T-cell (primary cell): ENCODE measurements around the gene NCF2. TPM values are rescaled to one million over a fixed set of nuclear protein-coding genes. Genes with fewer than 3 reads are reported as not detected.

Experiments
- ATAC-seq, 4 experiments: fragments of 200-7000 bp in 3 of 4; fragments of 150-1000 bp in 1 of 4; cut with Tn5 transposase; replicated peaks in 1 of 4; 1 replicate in 3 of 4; 2 replicates in 1 of 4; pipeline ENCODE4 v1.10.0; 2021; ENCODE audit warnings: moderate library complexity in 3 of 4, mild to moderate bottlenecking in 2 of 4, moderate number of reproducible peaks in 1 of 4
- CTCF ChIA-PET, 2 donors: fragments of 300-600 bp; sonication (Branson Sonifier 250); formaldehyde crosslinking; loops; one replicate each; lab custom pipeline; 2022; ENCODE audit warnings: antibody characterized with exemption in 2 of 2; lab: Charles Lee
- POLR2A ChIA-PET, 2 donors: fragments of 300-600 bp; sonication (Branson Sonifier 250); formaldehyde crosslinking; loops; one replicate each; lab custom pipeline; 2022; ENCODE audit warnings: antibody characterized with exemption in 2 of 2; lab: Charles Lee
- DNase-seq, 35 experiments: peaks; one replicate each; pipeline versions ENCODE4 v3.0.0 to v3.0.0-alpha.2; 2013 to 2023
- H3K27ac ChIP-seq: one replicate; pipeline ENCODE4 v1.5.1; 2013; ENCODE audit warnings: low read length
- H3K27me3 ChIP-seq, 2 experiments: replicated peaks in 1 of 2; 1 replicate in 1 of 2; 2 replicates in 1 of 2; pipeline versions ENCODE4 v1.6.1 to v1.7.0; 2013; ENCODE audit warnings: low read length in 1 of 2, mixed read lengths in 1 of 2; ENCODE audit not compliant: control insufficient read depth in 2 of 2, insufficient read depth in 2 of 2; ENCODE audit errors: extremely low read depth in 1 of 2
- H3K36me3 ChIP-seq, 2 donors: 1 replicate in 1 of 2; 2 replicates in 1 of 2; pipeline versions ENCODE4 v1.6.1 to v1.7.0; 2013; ENCODE audit warnings: low read length in 1 of 2; ENCODE audit not compliant: control insufficient read depth in 2 of 2, insufficient read depth in 1 of 2; ENCODE audit errors: extremely low read depth in 1 of 2
- H3K4me1 ChIP-seq, 2 experiments: 1 replicate in 1 of 2; 2 replicates in 1 of 2; pipeline versions ENCODE4 v1.6.1 to v1.7.0; 2013; ENCODE audit warnings: low read length in 2 of 2, mixed read lengths in 1 of 2; ENCODE audit not compliant: insufficient read depth in 2 of 2, control insufficient read depth in 1 of 2; ENCODE audit errors: extremely low read depth in 1 of 2
- H3K4me3 ChIP-seq, 2 donors: 1 replicate in 1 of 2; 2 replicates in 1 of 2; pipeline versions ENCODE4 v1.5.1 to v1.7.0; 2013; ENCODE audit warnings: mild to moderate bottlenecking in 2 of 2, low read length in 1 of 2, moderate library complexity in 1 of 2; ENCODE audit not compliant: control insufficient read depth in 1 of 2; ENCODE audit errors: extremely low read depth in 1 of 2
- H3K9me3 ChIP-seq: 2 replicates; pipeline ENCODE4 v1.7.0; 2013
- H3K27ac Mint-ChIP-seq, 2 donors: one replicate each; pipeline ENCODE4 v1.8.0; 2020 to 2021; ENCODE audit warnings: mild to moderate bottlenecking in 2 of 2, mixed read lengths in 2 of 2
- H3K27me3 Mint-ChIP-seq, 2 donors: one replicate each; pipeline ENCODE4 v1.8.0; 2021 to 2022; ENCODE audit warnings: mixed read lengths in 2 of 2
- H3K36me3 Mint-ChIP-seq: one replicate; pipeline ENCODE4 v1.8.0; 2021; ENCODE audit warnings: mixed read lengths
- H3K4me1 Mint-ChIP-seq, 3 donors: one replicate each; pipeline ENCODE4 v1.8.0; 2020 to 2022; ENCODE audit warnings: mixed read lengths in 3 of 3, mild to moderate bottlenecking in 1 of 3
- H3K4me3 Mint-ChIP-seq, 3 donors: one replicate each; pipeline ENCODE4 v1.8.0; 2020 to 2022; ENCODE audit warnings: mild to moderate bottlenecking in 3 of 3, mixed read lengths in 3 of 3, moderate library complexity in 3 of 3
- H3K9me3 Mint-ChIP-seq, 3 donors: one replicate each; pipeline ENCODE4 v1.8.0; 2020 to 2022; ENCODE audit warnings: mixed read lengths in 3 of 3
- WGBS: methylation state at CpG from one replicate; pipeline ENCODE4 v1.1.5; 2013; ENCODE audit warnings: missing lambda C conversion rate; ENCODE audit not compliant: insufficient coverage; 5-methylcytosine and 5-hydroxymethylcytosine counted together
- total RNA-seq, 35 experiments: library from RNA in 6 of 35; stranded (reverse) in 6 of 35; fragments of 120-200 nt in 1 of 35; gene quantifications; one replicate each; pipeline versions ENCODE4 v1.2.1 to v1.2.4 and lab custom pipeline; 2013 to 2026

The NCF2 gene
- total RNA-seq, 5 donors from 2014 or later (not counting 1 experiment from before 2014, with no cell fraction given): 2.9 to 8.7 (median 4.0) TPM

DNA sequence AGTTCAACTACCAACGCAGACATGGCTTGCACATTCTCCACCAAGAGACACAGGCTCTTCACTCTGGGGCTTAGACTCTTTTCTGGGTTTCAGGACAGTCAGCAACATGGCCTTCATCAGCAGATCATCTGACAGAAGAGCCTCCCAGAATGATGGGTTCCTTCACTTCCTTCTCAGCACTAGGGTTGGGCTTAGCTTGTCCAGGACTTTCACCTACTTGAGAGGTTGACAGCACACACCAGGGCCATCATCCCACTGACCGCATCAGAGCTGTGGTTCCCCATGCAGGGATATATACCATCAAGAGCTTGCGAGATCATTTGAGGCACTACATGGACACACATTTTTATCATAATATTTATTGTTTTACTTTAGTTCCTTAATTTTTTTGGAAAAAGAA, 10.4 kb upstream of the NCF2 start:
- Histone ChIP-seq H3K27ac (no peak overlapping the region), H3K4me1 (no peaks in the 10 kb centered on the region), H3K27me3 (peaks cover 0 to 3% of the 10 kb centered on the region in 2 experiments), H3K9me3 (no peaks in the 10 kb centered on the region), H3K4me3 (no peak overlapping the region), H3K36me3 (no peaks in the 10 kb centered on the region)
- ChIA-PET CTCF (interaction anchor here in 1 of 2 donors (0.6 kb wide), 1 partner anchor 61 kb away, joined by 3 read pairs; no protein-coding TSS in a partner anchor), POLR2A (no interaction called here)
- WGBS: 80% methylated on average over 1 of the region's 3 CpGs
- ATAC-seq: no peak
- Mint-ChIP-seq H3K9me3 (no peaks in the 10 kb centered on the region), H3K27ac (no peak overlapping the region), H3K4me1 (peaks cover 0 to 9% (median 3%) of the 10 kb centered on the region in 3 donors), H3K27me3 (peaks cover 4 to 7% of the 10 kb centered on the region in 2 donors), H3K4me3 (no peak overlapping the region), H3K36me3 (no peaks in the 10 kb centered on the region)
- no peak for DNase-seq

DNA sequence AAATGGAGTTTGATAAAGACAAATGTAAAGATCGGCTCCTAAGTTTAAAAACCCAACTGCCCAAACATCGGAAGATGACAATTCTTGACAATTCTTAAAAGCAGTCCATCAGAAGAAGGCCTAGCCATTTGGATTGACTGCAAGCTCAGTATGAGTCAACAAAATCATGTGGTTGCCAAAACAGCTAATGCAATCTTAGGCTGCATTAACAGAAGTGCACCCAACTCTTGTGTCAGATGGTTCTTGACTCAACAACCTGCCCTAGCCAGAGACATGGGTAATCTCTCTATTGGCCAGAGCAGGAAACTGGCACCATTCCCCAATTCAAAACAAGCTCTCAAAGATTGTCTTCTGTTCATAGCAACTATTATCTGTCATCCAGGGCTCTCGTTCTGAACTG, 9.9 kb upstream of the NCF2 start:
- ATAC-seq (no peak), DNase-seq (no peak)
- ChIA-PET CTCF (interaction anchor here (0.6 kb wide), 3 partner anchors 15 to 60 kb away, joined by 3 to 4 read pairs (median 3); no protein-coding TSS in a partner anchor), POLR2A (no interaction called here)
- Mint-ChIP-seq H3K4me1 (peaks cover 0 to 9% (median 3%) of the 10 kb centered on the region in 3 donors), H3K27me3 (peaks cover 4 to 7% of the 10 kb centered on the region in 2 donors), H3K4me3 (no peak overlapping the region), H3K9me3 (no peaks in the 10 kb centered on the region), H3K27ac (no peak overlapping the region), H3K36me3 (no peaks in the 10 kb centered on the region)
- Histone ChIP-seq H3K9me3 (no peaks in the 10 kb centered on the region), H3K4me3 (no peak overlapping the region), H3K36me3 (no peaks in the 10 kb centered on the region), H3K27me3 (peaks cover 0 to 3% of the 10 kb centered on the region in 2 experiments), H3K4me1 (no peaks in the 10 kb centered on the region), H3K27ac (no peak overlapping the region)
- WGBS: 100% methylated on average over 1 of the region's 3 CpGs

DNA sequence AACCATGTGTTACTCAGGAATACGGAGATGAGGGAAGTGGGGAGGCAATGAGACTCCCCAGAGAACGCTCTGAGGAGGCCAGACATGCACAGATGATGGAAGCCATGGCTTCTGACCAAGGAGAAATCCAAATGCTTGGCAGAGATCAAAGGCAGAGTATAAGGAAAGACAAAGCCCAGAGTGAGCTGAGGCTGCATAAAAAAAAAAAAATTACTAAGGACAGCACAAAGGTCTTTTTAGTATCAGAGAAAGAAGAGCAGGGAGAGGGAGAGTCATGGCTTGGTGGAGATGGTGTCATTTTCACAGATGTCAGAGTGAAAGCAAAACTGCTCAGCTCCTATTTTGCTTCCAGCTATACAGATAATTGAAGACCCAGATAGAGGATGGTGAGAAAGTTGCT, 8.1 kb upstream of the NCF2 start:
- Mint-ChIP-seq H3K4me1 (peaks cover 0 to 3% (median 0%) of the 10 kb centered on the region in 3 donors), H3K27ac (no peak overlapping the region), H3K9me3 (no peaks in the 10 kb centered on the region), H3K27me3 (peaks cover 0 to 2% of the 10 kb centered on the region in 2 donors), H3K36me3 (no peaks in the 10 kb centered on the region), H3K4me3 (no peak overlapping the region)
- no peak for DNase-seq
- Histone ChIP-seq H3K36me3 (no peaks in the 10 kb centered on the region), H3K9me3 (no peaks in the 10 kb centered on the region), H3K4me3 (no peak overlapping the region), H3K27me3 (no peaks in the 10 kb centered on the region), H3K4me1 (no peaks in the 10 kb centered on the region), H3K27ac (no peak overlapping the region)
- POLR2A ChIA-PET: no interaction called here
- no peak for ATAC-seq
- CTCF ChIA-PET: interaction anchor here in 1 of 2 donors (0.6 kb wide), 1 partner anchor 1426 kb away, joined by 6 read pairs; no protein-coding TSS in a partner anchor
- 100% methylated on average over 1 of the region's 2 CpGs for WGBS

DNA sequence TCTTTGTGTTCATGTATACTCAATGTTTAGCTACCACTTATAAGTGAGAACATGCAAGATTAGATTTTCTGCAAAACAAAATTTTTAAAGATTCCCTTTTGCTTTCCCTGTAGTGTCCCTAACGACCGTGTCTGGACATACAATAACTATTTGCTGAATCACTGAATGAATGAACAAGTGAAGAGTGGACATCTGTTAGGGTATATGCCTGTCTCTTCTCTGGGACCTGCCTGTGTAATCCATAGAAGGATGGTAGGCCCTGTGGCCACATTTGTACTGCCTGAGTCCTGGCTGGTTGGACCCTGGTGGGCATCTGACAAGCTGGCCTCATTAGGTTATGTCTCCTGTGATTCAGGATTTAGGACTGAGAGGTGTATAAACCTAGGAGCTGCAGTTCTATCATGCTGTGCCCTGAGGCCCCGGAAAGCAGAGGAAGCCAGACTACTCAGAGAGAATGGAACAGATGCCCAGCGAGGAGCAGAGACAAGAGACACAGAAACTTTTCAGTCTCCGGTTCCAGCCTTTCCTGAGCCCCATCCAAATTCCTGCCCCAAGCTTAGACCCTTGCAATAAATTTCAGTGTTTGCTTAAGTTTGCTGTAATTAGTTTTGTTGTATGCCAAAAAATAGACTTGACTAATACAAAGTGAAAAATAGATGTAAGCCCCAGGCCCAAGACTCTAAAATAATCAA, 7.5 kb upstream of the NCF2 start:
- POLR2A ChIA-PET: no interaction called here
- H3K4me3 Mint-ChIP-seq: no peak overlapping the region

DNA sequence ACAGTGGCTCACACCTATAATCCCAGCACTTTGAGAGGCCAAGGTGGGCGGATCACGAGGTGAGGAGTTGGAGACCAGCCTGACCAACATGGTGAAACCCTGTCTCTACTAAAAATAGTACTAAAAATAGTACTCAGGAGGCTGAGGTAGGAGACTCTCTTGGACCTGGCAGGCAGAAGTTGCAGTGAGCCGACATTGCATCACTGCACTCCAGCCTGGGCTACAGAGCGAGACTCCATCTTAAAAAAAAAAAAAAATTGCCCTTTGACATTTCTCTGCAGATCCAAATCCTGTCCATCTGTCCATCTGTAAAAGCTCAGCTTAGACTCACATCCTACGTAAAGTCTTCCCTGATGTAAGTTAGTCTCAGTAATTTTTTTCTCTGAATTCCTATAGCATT, 6.2 kb upstream of the NCF2 start:
- H3K27ac Mint-ChIP-seq: no peak overlapping the region
- ATAC-seq (no peak), DNase-seq (no peak)
- no peaks in the 10 kb centered on the region for H3K36me3 ChIP-seq
- H3K9me3 ChIP-seq: no peaks in the 10 kb centered on the region
- peaks cover 0 to 13% (median 0%) of the 10 kb centered on the region in 3 donors for H3K4me1 Mint-ChIP-seq
- no peaks in the 10 kb centered on the region for H3K27me3 ChIP-seq
- peaks cover 0 to 2% of the 10 kb centered on the region in 2 donors for H3K27me3 Mint-ChIP-seq
- WGBS: 92% methylated on average over 2 of the region's 5 CpGs
- H3K27ac ChIP-seq: no peak overlapping the region
- H3K4me3 Mint-ChIP-seq: no peak overlapping the region
- ChIA-PET POLR2A (no interaction called here), CTCF (no interaction called here)
- H3K9me3 Mint-ChIP-seq: no peaks in the 10 kb centered on the region
- no peaks in the 10 kb centered on the region for H3K36me3 Mint-ChIP-seq
- H3K4me1 ChIP-seq: no peaks in the 10 kb centered on the region
- H3K4me3 ChIP-seq: no peak overlapping the region

More for the DNA sequence above, 7.5 kb upstream of the NCF2 start:
- Histone ChIP-seq H3K36me3 (no peaks in the 10 kb centered on the region), H3K4me3 (no peak overlapping the region), H3K9me3 (no peaks in the 10 kb centered on the region), H3K27ac (no peak overlapping the region), H3K27me3 (no peaks in the 10 kb centered on the region), H3K4me1 (no peaks in the 10 kb centered on the region)
- CTCF ChIA-PET: interaction anchor here (0.6 kb wide), 2 partner anchors 36 to 404 kb away, joined by 3 to 4 read pairs; no protein-coding TSS in a partner anchor
- no peaks in the 10 kb centered on the region for H3K36me3 Mint-ChIP-seq
- peaks cover 0 to 8% (median 0%) of the 10 kb centered on the region in 3 donors for H3K4me1 Mint-ChIP-seq
- DNase-seq: no peak
- ATAC-seq: no peak
- WGBS: 93% methylated on average over 2 of the region's 5 CpGs
- H3K27me3 Mint-ChIP-seq: peaks cover 0 to 2% of the 10 kb centered on the region in 2 donors
- no peak overlapping the region for H3K27ac Mint-ChIP-seq
- H3K9me3 Mint-ChIP-seq: no peaks in the 10 kb centered on the region

DNA sequence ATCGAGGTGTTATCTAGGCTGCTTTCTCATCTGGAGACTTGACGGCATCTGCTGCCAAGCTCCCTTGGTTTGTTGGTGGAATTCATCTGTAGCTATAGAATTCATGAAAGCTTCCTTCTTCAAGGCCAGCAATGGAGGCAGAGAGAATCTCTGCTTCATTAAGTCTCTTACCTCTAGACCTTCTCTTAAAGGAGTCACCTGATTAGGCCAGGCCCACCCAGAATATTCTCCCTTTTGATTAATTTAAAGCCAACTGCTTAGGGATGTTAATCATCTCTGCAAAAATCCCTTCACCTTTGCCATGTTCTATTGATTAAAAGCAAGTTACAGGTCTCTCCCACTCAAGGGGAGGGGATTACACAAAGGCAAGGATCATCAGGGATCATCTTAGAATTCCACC, 5.3 kb upstream of the NCF2 start:
- Histone ChIP-seq H3K9me3 (no peaks in the 10 kb centered on the region), H3K4me1 (peaks cover 0 to 1% of the 10 kb centered on the region in 2 experiments), H3K4me3 (no peak overlapping the region), H3K27me3 (no peaks in the 10 kb centered on the region), H3K36me3 (no peaks in the 10 kb centered on the region), H3K27ac (no peak overlapping the region)
- ATAC-seq: no peak
- ChIA-PET POLR2A (interaction anchor here in 1 of 2 donors (0.5 to 0.6 kb wide), 2 partner anchors 39 to 336 kb away, joined by 4 read pairs; no protein-coding TSS in a partner anchor), CTCF (interaction anchor here in 1 of 2 donors (0.9 kb wide), 1 partner anchor 1610 kb away, joined by 3 read pairs; no protein-coding TSS in a partner anchor)
- Mint-ChIP-seq H3K9me3 (no peaks in the 10 kb centered on the region), H3K4me1 (peaks cover 1 to 20% (median 4%) of the 10 kb centered on the region in 3 donors), H3K27ac (no peak overlapping the region), H3K36me3 (no peaks in the 10 kb centered on the region), H3K27me3 (peaks cover 0 to 2% of the 10 kb centered on the region in 2 donors), H3K4me3 (no peak overlapping the region)
- DNase-seq: no peak
- WGBS: 100% methylated on average over 1 of the region's 2 CpGs
